ENCODE data around the gene TBC1D4. TPM values are rescaled to one million over a fixed set of nuclear protein-coding genes. Genes with fewer than 3 reads are reported as not detected.

TBC1D4 gene
- total RNA-seq, 1 experiment from 2014 or later, result 15.1 TPM

GRCh38 chr13:75415171-75415570, 66.8 kb downstream of the TBC1D4 start:
- Histone ChIP-seq H3K9ac (ENCODE audit: low read length) (no peak overlapping the region), H3K27ac (ENCODE audit: low read length) (peak overlapping the region; percentile 74), H3K79me2 (ENCODE audit: low read length) (peaks cover 31% of the 10 kb centered on the region), H3K9me2 (replicated peaks; ENCODE audit: low read length) (no peaks in the 10 kb centered on the region), H2AFZ (ENCODE audit: low read length) (no peak overlapping the region), H3K4me3 (ENCODE audit: low read length) (no peak overlapping the region), H3K27me3 (ENCODE audit: low read length) (no peaks in the 10 kb centered on the region), H3K9me3 (ENCODE audit: low read length) (no peaks in the 10 kb centered on the region), H3K36me3 (ENCODE audit: low read depth, low read length) (no peaks in the 10 kb centered on the region), H3K4me2 (ENCODE audit: low read length) (peak overlapping the region; percentile 69; the same call in 1 of the 2 replicates), H3F3A (ENCODE audit: low read length, unreplicated experiment) (peaks cover 2% of the 10 kb centered on the region), H4K20me1 (ENCODE audit: low read length) (0 out of 2 replicates have a peak, but pooled peaks cover 3% of the 10 kb centered on the region), H3K4me1 (ENCODE audit: insufficient read depth, low read length) (peaks cover 58% of the 10 kb centered on the region)
- ATAC-seq (no peak), DNase-seq (no peak)
- ChIA-PET CTCF (interaction anchor here (0.6 kb wide), 1 partner anchor 47 kb away, joined by 4 read pairs; no protein-coding TSS in a partner anchor), POLR2A (ENCODE audit: unreplicated experiment) (interaction anchor here (0.6 kb wide), 1 partner anchor 26 kb away, joined by 3 read pairs; no protein-coding TSS in a partner anchor)
- intact Hi-C loops (cut with micrococcal nuclease), result loop anchor here (5.0 kb wide), 1 partner anchor 48 kb away; no protein-coding TSS in a partner anchor
- no TSS peak for BruUV-seq (replicated peaks)
- TF ChIP-seq CTCF (conservative IDR thresholded peaks at IDR 0.05; ENCODE audit: low read depth, low read length) (no peak), EZH2 (IDR thresholded peaks at IDR 0.05; ENCODE audit: low read length, unreplicated experiment) (no peak), EZH2phosphoT487 (IDR thresholded peaks at IDR 0.05; ENCODE audit: borderline replicate concordance, low read length) (no peak)

DNA sequence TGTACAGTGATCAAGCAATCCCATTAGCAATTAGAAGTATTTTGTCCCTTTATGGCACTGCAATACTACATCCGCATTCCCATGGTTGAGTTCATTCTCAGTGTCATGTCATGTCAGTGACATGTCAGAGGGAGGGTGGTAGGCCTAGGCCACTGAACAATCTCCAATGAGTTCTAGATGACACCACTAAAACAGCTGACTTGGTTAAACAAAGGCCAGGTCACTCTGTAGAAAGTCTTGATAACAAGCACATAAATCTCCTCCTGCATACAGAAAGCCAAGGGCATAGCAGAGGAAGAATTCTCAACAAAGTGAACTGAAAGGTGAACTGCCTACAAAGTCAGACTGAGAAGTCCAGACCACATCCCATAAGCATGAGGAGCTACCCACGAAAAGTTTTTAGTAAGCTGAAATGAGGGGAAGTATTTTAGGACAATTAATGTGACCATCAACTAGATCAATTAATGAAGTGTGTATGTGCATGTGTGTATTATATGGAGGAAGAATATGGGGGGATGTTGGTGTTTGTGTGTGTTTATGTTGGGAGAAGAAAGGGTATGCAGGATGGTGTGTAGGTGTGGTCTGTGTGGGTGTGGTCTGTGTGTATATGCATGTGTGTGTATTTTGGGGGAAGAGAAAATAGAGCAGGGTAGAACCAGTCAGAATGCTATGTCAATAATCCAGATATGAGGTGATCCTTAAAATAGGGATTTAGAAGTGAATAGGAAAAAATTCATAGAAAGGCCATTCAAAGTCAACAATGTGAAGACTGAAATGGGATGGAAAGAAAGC, 67.7 kb downstream of the TBC1D4 start:
- no peaks in the 10 kb centered on the region for H3K9me3 ChIP-seq (ENCODE audit: low read length)
- H3F3A ChIP-seq (ENCODE audit: low read length, unreplicated experiment), result peaks cover 2% of the 10 kb centered on the region
- BruUV-seq (replicated peaks), result no TSS peak
- 0 out of 2 replicates have a peak, but pooled peaks cover 3% of the 10 kb centered on the region for H4K20me1 ChIP-seq (ENCODE audit: low read length)
- ChIA-PET POLR2A (ENCODE audit: unreplicated experiment) (no interaction called here), CTCF (no interaction called here)
- DNase-seq (no peak), ATAC-seq (no peak)
- no peak overlapping the region for H3K9ac ChIP-seq (ENCODE audit: low read length)
- H3K4me2 ChIP-seq (ENCODE audit: low read length), result no peak overlapping the region
- H2AFZ ChIP-seq (ENCODE audit: low read length), result no peak overlapping the region
- H3K27ac ChIP-seq (ENCODE audit: low read length), result no peak overlapping the region
- H3K4me1 ChIP-seq (ENCODE audit: insufficient read depth, low read length), result peaks cover 58% of the 10 kb centered on the region
- H3K36me3 ChIP-seq (ENCODE audit: low read depth, low read length), result no peaks in the 10 kb centered on the region
- H3K9me2 ChIP-seq (replicated peaks; ENCODE audit: low read length), result no peaks in the 10 kb centered on the region
- H3K27me3 ChIP-seq (ENCODE audit: low read length), result no peaks in the 10 kb centered on the region
- no peak overlapping the region for H3K4me3 ChIP-seq (ENCODE audit: low read length)
- no peak for TF ChIP-seq EZH2 (IDR thresholded peaks at IDR 0.05; ENCODE audit: low read length, unreplicated experiment)
- TF ChIP-seq EZH2phosphoT487 (IDR thresholded peaks at IDR 0.05; ENCODE audit: borderline replicate concordance, low read length), result no peak
- TF ChIP-seq CTCF (conservative IDR thresholded peaks at IDR 0.05; ENCODE audit: low read depth, low read length), result no peak
- intact Hi-C loops (cut with micrococcal nuclease), result no loop called here
- peaks cover 31% of the 10 kb centered on the region for H3K79me2 ChIP-seq (ENCODE audit: low read length)
